WERI-Rb-1 (cell line): ENCODE measurements around the gene HSPB6.

Source experiments
- DNase-seq: peaks from one replicate; pipeline ENCODE4 v3.0.0-alpha.2; 2020
- H3K27ac ChIP-seq: fragments of 250-450 bp; sonication (Bioruptor Pico); 2 replicates; pipeline ENCODE4 v1.5.1; 2020; ENCODE audit warnings: mild to moderate bottlenecking, moderate library complexity
- H3K27me3 ChIP-seq: fragments of 250-450 bp; sonication (Bioruptor Pico); 2 replicates; pipeline ENCODE4 v1.5.1; 2021; ENCODE audit warnings: mild to moderate bottlenecking, low read depth, moderate library complexity; ENCODE audit not compliant: insufficient read depth, severe bottlenecking
- H3K36me3 ChIP-seq: fragments of 250-450 bp; sonication (Bioruptor Pico); 2 replicates; pipeline ENCODE4 v1.5.1; 2020; ENCODE audit warnings: mild to moderate bottlenecking, moderate library complexity
- H3K4me3 ChIP-seq: 2 replicates; pipeline ENCODE4 v1.5.1; 2011; ENCODE audit warnings: low read depth, mild to moderate bottlenecking, control low read depth, low read length
- H3K9me3 ChIP-seq: fragments of 250-450 bp; sonication (Bioruptor Pico); 2 replicates; pipeline ENCODE4 v1.5.1; 2021; ENCODE audit warnings: mild to moderate bottlenecking, moderate library complexity; ENCODE audit not compliant: severe bottlenecking
- TF ChIP-seq, protein P1 (sequence below): IDR thresholded peaks from 2 replicates; pipeline ENCODE4 v1.5.1; 2011; ENCODE audit warnings: low read depth, mild to moderate bottlenecking, control low read depth, inconsistent platforms, low read length

HSPB6 gene

GRCh38 chr19:35745328-35746086 lies 11.3 kb downstream of the HSPB6 start, which contains the start of the genes PSENEN and U2AF1L4:
TSS of gene PSENEN (plus strand) at chr19:35745651. CDS start at chr19:35745931, 280 bp downstream.
TSS of gene U2AF1L4 (minus strand) at chr19:35745418. CDS start at chr19:35745391, 27 bp downstream.
- no peaks in the 10 kb centered on the region for H3K9me3 ChIP-seq
- no peaks in the 10 kb centered on the region for H3K27me3 ChIP-seq
- peak within 1 kb of the TSS; percentile 83 for H3K4me3 ChIP-seq
- peak; percentile 97 for DNase-seq
- peaks cover 6% of the 10 kb centered on the region; the same call in 1 of the 2 replicates for H3K36me3 ChIP-seq
- peak within 1 kb of the TSS; percentile 95 for H3K27ac ChIP-seq
- TF ChIP-seq, protein P1, sequence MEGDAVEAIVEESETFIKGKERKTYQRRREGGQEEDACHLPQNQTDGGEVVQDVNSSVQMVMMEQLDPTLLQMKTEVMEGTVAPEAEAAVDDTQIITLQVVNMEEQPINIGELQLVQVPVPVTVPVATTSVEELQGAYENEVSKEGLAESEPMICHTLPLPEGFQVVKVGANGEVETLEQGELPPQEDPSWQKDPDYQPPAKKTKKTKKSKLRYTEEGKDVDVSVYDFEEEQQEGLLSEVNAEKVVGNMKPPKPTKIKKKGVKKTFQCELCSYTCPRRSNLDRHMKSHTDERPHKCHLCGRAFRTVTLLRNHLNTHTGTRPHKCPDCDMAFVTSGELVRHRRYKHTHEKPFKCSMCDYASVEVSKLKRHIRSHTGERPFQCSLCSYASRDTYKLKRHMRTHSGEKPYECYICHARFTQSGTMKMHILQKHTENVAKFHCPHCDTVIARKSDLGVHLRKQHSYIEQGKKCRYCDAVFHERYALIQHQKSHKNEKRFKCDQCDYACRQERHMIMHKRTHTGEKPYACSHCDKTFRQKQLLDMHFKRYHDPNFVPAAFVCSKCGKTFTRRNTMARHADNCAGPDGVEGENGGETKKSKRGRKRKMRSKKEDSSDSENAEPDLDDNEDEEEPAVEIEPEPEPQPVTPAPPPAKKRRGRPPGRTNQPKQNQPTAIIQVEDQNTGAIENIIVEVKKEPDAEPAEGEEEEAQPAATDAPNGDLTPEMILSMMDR = no peak

- TF ChIP-seq, protein P1 = peak; percentile 60
- peak; percentile 97 for DNase-seq
- H3K27ac ChIP-seq = peak overlapping the region; percentile 95
These were observed 12.2 kb downstream of the HSPB6 start for GRCh38 chr19:35744430-35745327.

DNA sequence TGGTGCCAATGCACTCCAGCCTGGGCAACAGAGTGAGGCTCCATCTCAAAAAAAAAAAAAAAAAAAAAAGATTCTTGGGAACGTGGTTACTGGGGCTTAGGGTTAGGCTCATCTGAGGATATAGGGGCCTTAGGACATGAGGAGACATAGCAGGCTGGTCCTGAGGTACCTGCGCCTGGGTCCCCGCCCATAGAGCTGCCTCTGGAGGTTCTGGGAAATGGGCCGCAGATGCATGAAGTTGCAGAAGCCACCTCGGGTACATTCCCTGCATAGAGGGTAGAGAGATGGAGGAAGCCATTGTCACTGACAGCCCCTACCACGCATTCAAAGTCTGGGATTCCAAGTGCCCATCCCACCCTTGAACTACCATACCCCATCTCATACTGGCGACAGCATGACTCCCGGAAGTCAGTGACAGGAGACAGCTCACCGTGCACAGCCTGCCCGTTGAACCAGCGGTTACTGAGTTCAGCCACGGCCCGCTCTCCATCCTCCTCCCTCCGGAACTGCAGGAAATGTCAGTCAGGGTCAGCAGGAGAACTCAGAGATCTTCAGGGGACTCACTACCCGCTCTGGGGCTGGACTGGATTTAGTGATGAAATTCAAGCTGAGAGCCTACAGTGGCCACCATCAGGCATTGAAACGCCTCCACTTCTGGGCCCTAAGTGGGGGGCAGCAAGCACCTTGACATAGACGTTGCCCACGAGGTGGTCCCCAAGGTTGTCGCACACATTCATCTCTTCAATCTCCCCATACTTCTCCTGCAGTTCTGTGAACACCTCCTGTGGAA lies 13.0 kb downstream of the HSPB6 start:
- peaks cover 12% of the 10 kb centered on the region for H3K36me3 ChIP-seq
- H3K4me3 ChIP-seq = no peak overlapping the region
- H3K9me3 ChIP-seq = no peaks in the 10 kb centered on the region
- TF ChIP-seq, protein P1 = no peak
- no peak overlapping the region for H3K27ac ChIP-seq
- no peak for DNase-seq
- H3K27me3 ChIP-seq = no peaks in the 10 kb centered on the region

More at GRCh38 chr19:35744430-35745327, 12.2 kb downstream of the HSPB6 start:
- peaks cover 6% of the 10 kb centered on the region; the same call in 1 of the 2 replicates for H3K36me3 ChIP-seq
- peak overlapping the region; percentile 83 for H3K4me3 ChIP-seq
- no peaks in the 10 kb centered on the region for H3K27me3 ChIP-seq
- no peaks in the 10 kb centered on the region for H3K9me3 ChIP-seq

DNA sequence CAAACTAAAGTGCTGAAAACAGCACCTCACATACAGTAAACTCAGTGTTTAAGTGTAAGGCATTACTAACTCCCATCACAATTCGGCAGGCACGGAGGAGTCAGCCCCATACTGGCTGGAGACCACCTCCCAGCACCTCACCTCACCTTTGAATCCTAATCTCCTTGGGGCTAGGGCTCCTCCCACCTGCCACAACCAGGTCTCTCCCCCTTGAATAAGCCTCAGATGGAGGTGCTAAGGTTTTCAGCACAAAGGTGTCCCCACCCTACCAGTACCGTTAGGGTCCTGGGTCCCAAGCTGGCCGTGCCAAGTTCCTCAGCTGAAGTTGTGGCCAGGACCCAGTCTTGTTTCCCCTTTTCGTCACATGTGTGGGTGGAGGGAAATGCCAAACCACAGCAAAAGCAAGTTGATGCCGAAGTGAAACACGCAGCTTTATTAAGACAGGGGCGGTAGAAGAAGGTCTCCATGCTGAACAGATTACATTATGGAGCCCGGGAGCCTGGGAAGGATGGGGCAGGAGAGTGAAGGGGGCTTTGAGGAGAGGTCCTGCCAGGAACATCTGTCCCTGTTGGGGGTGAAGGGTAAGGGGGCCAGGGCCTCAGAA lies 14.6 kb downstream of the HSPB6 start, which contains the start of gene IGFLR1:
TSS of gene IGFLR1 (minus strand) at position 332 of the 604 bp plus-strand sequence. CDS start 1,272 bp downstream, outside the sequence.
- Histone ChIP-seq H3K27me3 (no peaks in the 10 kb centered on the region), H3K36me3 (peaks cover 27% of the 10 kb centered on the region), H3K27ac (peak within 1 kb of the TSS; percentile 91), H3K4me3 (peak within 1 kb of the TSS; percentile 72), H3K9me3 (no peaks in the 10 kb centered on the region)
- TF ChIP-seq, protein P1 = no peak
- DNase-seq = no peak

DNA sequence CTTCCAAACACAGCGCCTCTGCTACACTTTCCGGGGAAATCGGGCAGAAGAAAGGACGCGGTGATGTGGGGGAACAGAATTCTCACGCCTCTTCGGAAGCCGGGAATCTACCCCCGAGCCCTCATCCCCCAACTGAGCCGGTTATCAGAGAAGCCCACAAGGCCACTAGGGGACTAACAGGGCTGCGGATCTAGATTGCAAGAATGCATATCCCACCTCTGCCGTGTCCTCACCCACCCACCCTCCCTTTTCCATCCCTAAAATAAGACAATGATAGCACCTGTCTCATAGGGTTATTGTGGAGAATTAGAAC lies 15.7 kb downstream of the HSPB6 start:
- H3K4me3 ChIP-seq = peak overlapping the region; percentile 72
- H3K27me3 ChIP-seq = no peaks in the 10 kb centered on the region
- no peak for DNase-seq
- H3K36me3 ChIP-seq = peaks cover 37% of the 10 kb centered on the region
- H3K9me3 ChIP-seq = no peaks in the 10 kb centered on the region
- peak overlapping the region; percentile 91 for H3K27ac ChIP-seq
- TF ChIP-seq, protein P1 = no peak
